NCI-H345 treated with DMSO at 0.1 percent for 48 hours (cell line): ENCODE measurements around the gene ACAD8.
A peak's percentile ranks its signal among the peaks of the same experiment; 100 is the strongest.
"Not testable (repeated sequence)": the region's sequence is repeated elsewhere in the genome, so short reads cannot be mapped to it uniquely, and the experiment has no call there.

Source experiments
- DNase-seq: peaks from one replicate; lab custom pipeline; 2025; ENCODE audit not compliant: unreplicated experiment; lab: John Stamatoyannopoulos, UW

The ACAD8 gene

DNA sequence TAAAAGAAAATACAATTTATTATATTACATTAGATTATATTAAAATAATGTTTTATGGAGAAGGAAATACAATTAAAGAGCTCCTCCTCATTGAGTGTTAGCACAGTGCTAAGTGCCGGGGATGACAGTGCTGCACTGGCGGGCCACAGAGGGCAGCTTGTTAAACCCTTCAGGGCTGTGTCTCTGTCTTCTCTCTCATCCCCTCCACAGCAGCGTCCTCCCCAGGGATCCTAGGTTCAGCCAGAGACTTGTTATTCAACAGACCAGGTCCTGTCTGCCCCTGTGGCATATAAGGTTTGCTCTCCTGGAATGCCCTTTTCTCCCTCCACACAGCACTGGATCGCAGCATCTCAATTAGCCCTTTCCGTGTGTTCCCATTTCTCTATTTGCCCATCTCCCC, 14.4 kb upstream of the ACAD8 start:
- no peak for DNase-seq

DNA sequence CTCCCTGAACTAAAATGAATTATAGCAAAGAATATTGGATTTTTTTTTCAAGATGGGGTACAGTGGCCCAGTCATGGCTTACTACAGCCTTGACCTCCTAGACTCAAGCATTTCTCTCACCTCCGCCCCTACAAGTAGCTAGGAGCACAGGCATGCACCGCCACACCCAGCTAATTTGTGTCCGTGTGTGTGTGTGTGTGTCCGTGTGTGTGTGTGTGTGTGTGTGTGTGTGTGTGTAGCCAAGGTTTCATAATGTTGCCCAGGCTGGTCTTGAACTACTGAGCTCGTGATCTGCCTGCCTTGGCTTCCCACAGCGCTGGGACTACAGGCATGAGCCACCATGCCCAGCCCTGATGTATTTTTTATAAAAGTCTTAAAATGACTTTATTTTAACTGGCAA, 12.8 kb upstream of the ACAD8 start:
- DNase-seq = no peak

DNA sequence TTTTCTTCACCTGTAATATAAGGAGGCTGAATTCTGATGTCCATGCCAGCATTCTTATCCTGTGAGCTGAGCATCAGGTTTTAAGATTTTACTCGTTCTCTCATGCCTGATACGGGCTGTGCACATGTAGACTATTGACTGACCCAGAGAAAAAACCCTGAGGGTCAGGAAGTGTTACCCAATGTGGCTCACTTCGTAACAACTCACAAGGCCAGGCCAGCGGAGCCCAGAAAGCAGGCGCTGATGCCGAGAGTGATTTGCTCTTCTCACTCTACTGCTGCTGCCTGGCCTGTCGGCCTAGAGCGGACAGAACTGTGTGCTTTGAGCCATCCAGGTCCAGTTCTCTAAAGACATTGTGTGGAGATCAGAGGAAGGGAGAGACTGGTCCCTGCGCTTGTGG, 11.0 kb upstream of the ACAD8 start:
- DNase-seq = no peak

DNA sequence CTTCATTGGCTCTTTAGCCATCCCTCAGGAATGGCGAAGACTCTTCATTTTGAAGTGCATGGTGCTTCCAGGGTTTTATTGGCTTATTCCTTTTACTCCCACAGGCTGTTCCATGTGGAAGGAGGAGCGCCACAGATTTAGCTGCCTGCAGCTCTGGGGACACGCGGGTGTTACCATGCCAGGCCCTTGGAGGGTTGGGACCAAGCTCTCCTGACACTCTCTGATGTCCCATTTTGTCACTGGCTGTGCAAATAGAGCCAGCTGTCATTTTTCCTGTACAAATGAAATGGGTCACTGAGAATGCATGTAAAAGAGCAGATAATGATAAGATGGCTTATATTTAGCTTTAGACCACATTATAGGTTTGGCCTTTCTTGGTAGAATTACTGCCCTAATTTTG, 9.5 kb upstream of the ACAD8 start:
- DNase-seq = no peak

DNA sequence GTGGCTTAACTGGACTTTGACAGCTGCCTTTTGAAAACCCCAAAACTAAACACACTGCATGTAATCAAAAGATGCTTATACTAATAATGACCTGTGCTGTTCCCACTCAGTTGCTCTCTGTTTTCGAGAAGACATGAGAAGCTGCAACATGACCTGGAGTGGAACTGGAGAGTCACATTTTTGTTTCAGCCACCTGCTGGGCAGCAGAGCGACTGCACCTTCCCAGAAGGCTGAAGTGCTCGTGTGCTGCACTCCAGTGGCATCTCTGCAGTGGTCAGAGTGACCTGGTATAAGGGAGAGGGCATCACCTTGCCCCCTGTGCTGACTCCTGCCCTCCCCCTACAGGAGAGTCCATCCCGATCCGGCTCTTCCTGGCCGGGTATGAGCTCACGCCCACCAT, 8.8 kb upstream of the ACAD8 start:
- DNase-seq = no peak

DNA sequence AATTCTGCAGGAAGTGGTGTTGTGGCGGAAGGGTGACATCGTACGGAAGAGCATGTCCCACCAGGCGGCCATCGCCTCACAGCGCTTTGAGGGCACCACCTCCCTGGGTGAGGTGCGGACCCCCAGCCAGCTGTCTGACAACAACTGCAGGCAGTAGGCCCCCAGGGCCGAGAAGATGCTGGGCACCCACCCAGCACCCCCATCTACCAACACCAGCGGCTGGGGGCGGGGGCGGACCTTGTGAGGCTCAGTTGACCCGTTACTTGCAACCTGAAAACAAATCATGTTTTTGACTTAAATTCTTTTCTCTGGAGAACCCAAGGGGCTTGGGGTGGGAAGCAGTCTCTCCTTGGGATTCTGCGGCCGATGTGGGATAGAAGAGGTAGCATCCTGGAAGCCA, 7.9 kb upstream of the ACAD8 start:
- DNase-seq = no peak

DNA sequence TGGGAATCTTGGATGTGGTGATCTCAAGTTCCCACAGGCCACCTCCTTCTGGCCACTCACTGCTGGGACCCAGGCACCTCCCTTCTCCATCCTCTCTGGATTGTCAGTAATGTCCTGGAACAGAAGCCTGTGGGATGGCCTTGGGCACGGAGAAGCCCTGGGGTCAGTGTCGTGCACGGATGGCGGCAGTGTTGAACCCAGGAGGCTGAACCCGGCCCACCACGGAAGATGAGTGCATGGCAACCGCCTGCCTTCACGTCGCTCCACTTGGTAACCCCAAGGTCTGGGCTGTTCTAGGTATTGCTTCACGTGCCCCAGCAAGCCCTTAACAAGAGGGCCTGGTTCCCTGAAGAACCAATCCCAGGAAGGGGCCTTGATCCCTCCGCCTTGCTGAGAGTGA, 7.3 kb upstream of the ACAD8 start:
- no peak for DNase-seq

DNA sequence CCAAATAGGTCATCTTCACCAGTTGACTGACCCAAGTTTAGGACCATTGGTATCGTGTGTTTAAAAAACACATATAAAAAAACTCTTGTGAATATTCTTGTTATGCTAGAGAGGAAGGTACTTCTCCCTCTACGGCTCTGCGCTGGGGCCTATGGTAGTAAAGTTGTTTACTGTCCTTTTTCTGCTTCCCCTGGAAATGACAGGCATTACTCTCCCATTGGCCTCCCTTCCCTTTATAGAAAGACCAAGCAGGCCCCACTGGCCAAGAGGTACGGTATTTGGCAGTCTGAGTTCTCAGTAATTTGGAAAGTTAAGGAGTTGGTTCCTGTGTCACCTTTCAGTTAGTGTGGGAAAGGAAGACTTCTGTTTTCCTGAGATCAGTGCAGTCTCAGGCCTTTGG, 6.7 kb upstream of the ACAD8 start:
- DNase-seq = no peak

DNA sequence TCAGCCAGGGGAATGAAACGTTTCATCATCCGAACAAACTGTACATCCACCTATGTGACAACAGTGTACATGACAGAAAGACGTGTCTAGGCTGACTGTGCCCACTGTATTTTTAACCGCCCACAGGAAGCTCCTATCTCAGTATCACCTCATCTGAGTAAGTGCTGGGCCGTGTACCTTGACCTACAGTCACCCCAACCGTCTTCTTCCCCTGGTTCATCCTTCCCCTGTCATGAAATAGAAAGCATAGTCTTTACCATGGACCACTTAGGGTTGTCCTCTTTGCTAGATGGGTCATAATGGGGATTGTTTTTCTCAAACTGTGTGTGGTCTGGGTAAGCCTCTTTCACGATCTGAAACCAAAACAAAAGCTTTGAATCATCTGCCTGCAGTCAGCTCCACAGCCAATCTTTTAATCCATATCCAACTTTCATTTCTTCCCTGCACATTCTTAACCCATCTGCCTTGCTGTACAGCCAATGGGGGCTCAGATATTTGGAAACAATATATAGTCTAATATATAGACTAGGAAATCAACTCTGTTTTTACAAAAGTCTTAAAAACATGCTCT, 4.4 kb upstream of the ACAD8 start:
- no peak for DNase-seq

DNA sequence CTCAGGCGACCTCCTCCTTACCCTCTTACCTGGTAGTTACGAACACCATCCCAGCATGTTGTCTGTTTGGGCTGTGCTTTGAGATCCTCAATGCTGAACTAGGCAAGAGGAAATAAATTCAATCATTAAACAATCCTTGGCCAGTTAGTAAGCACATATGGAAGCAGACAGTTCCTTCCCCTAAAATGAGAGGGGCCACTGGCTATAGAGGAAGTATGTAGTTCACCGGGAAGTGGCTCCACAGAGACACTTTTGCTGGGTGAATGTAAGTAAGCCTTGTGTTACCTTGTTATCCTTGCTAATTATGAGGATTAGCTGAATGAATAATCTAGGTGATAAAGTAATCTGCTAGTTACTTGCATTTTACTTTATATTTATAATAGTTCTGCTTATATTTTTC, 3.1 kb upstream of the ACAD8 start:
- no peak for DNase-seq

DNA sequence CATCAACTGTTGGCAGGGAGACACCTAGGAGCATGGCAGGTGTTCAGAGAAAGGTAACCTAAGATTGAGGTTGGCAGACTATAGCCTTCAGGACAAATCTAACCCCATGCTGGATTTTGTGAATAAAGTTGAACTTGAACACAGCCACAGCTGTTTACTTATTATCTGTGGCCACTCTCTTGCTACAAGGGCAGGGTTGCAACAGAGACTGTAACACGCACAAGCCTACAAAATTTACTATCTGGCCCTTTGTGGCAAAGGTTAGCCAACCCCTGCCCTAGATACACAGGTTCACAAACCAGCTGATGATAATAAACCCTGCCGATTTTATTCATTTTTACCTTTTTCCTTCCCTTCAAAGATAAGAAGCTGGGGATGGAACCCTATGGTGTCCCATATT, 2.7 kb upstream of the ACAD8 start:
- DNase-seq = no peak

DNA sequence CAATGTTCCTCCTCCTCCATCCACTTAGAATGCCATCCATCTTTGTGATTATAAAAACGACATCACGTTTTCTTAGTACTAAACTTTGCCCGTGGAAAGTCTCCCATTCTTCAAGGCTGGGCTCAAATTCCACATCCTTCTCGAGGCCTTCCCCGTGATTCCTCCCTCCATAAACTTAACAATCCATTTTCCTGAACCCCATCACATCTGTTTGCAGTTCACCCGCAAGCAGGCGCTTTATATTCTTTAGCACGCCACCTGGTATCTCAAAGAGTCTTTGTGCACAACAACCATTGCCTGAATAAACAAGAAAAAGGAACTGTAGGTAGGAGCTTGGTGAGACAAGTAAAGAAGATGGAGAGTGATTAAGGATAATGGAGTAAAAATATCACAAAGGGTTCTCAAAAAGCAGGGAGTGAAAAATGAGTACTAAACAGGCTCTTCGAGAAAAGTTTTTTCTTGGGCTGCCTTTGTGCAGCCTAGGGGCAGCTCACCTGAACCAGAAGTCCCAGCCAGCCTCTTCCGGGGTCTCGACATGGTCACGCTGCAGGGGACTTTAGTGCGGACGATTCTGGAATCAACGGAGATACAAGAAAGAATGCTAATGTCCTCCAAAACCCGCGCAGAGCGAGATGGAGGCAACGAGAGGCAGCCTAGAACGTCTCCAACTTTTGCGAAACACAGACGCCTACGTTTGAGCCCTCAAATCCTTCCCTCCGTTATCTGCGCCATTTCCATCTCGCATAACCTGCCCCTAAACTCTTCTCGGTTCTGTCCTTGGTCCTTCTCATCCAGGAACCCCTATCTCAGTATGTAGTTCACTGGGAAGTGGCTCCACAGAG, 801 bp upstream of the ACAD8 start:
- DNase-seq = peak; percentile 51

DNA sequence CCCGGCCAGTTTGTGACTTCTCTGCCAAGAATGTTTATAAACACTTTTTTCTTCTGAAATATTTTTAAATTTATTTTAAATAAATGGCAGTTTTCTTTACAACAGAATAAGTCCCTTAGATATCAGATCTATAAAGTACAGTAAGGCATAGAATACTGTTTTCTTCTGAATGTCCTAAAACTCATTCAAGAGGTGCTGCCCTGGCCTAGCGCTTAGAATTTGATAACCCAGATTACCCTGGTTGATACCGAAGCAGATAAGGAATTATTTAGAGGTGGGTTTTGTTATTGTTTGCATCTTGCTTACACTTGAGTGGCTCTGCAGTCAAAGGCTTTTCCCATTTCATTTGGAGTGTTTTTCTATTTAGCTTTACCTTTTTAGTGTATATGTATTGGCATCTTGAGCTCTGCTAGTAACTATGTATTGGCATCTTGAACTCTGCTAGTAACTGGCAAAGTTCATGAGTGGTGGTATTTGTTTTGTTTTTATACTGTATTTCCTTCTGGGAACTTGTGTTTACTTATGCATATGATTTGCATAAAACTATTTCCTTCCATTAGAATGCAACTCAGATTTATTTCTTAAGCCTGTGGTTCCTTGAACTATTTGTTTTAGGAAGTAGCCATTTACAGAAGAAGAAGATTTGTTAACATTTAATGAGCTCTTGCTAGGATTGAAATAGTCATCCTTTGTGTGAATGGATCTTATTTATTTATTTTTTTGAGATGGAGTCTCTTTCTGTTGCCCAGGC, 1.2 kb downstream of the ACAD8 start:
- no peak for DNase-seq

DNA sequence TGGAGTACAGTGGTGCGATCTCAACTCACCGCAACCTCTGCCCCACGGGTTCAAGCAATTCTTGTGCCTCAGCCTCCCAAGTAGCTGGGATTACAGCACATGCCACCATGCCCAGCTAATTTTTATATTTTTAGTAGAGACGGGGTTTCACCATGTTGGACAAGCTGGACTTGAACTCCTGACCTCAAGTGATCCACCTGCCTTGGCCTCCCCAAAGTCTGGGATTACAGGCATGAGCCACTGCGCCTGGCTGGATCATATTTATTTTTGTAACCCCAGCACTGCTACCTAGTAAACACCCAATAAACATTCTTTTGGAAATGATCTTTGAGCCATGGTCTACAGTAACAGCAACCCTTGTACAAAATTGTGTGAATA, 1.8 kb downstream of the ACAD8 start:
- DNase-seq = not testable (repeated sequence)

DNA sequence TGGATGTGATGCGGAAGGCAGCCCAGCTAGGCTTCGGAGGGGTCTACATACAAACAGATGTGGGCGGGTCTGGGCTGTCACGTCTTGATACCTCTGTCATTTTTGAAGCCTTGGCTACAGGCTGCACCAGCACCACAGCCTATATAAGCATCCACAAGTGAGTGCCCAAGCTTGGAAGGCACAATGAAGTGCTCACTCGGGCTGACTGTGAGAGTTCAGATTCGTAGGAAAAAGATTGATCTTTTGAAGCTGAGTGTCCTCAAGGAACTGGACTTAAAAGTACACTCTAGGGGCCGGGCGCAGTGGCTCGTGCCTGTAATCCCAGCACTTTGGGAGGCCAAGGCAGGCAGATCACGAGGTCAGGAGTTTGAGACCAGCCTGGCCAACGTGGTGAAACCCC, 3.7 kb downstream of the ACAD8 start:
- no peak for DNase-seq

DNA sequence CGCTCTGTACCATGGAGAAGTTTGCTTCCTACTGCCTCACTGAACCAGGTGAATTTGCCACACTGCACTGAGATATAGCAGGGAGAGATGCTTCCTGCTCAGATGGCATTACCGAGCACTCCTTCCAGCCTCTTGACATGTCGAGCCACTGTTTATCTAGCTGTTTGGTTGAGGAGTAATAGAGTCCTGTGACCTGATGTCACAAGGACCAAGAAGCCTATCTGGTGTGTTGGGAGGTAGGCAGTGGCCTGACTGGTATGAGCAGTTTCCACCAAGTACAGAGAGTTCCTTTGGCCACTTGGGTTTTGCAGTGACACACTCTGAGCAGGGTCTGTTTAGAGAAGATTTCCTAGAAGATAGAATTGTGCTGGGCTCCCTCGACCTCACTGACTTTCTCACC, 5.2 kb downstream of the ACAD8 start:
- DNase-seq = no peak

DNA sequence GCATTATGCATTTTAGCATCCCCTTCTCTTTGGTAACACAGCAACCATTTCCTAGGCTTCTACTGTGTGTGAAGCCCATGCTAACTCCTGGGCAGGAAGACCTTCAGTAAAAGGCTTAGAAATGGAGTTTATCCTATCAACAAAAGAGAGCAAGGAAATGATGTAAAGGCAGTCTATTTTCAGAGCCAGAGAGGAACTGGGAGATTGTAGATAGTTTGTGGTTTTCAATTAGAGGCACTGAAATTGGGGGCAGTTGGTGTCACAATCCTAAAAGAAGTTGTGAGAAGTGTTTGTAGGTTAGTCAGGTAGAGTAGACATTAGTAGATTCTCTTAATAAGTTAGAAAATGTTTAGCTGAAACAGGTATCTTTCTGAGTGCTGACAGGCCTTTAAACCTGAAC, 7.1 kb downstream of the ACAD8 start:
- no peak for DNase-seq

DNA sequence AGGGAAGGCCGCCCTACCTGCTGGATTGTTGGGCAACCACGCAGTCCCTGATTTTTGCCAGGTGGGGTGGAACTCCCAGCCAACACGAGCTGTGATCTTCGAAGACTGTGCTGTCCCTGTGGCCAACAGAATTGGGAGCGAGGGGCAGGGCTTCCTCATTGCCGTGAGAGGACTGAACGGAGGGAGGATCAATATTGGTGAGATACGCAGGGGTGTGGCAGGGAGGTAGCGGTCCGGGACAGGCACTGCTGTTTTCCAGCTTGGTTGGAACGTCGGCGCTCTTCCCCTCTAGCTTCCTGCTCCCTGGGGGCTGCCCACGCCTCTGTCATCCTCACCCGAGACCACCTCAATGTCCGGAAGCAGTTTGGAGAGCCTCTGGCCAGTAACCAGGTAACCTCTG, 7.6 kb downstream of the ACAD8 start:
- DNase-seq = no peak

DNA sequence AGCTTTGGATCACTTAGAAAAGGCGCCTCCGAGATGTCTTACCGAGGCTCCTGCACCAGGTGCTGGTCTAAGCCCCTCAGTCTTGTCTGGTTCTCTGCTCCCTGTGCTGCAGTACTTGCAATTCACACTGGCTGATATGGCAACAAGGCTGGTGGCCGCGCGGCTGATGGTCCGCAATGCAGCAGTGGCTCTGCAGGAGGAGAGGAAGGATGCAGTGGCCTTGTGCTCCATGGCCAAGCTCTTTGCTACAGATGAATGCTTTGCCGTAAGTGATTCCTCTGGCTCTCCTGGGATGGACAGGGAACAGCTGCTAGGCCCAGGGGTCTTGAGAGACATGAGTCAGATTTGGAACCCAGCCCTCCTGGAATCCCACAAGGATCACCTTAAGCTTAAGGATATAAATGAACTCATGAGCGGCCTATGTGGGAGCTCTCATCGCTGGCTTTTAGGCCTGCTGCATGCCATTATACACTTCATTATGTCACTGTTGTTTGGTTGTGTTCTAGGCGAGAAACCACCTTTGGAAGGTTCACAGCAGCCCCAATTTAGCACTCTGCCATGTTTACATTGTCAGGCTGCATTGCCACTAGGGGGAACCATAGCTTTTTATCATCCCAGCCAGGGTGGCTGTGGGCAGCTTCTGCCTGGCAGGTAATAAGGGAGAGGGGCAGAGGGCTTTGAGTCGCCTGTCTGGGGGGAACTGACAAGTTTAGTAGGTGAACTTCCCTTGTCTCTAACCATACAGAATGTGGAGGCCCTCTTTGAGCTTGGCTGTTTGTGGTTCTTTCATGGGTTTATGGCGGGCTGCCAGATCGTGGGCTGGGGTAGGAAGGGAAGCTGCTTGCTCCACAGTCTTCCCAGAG, 8.5 kb downstream of the ACAD8 start:
- DNase-seq = no peak

DNA sequence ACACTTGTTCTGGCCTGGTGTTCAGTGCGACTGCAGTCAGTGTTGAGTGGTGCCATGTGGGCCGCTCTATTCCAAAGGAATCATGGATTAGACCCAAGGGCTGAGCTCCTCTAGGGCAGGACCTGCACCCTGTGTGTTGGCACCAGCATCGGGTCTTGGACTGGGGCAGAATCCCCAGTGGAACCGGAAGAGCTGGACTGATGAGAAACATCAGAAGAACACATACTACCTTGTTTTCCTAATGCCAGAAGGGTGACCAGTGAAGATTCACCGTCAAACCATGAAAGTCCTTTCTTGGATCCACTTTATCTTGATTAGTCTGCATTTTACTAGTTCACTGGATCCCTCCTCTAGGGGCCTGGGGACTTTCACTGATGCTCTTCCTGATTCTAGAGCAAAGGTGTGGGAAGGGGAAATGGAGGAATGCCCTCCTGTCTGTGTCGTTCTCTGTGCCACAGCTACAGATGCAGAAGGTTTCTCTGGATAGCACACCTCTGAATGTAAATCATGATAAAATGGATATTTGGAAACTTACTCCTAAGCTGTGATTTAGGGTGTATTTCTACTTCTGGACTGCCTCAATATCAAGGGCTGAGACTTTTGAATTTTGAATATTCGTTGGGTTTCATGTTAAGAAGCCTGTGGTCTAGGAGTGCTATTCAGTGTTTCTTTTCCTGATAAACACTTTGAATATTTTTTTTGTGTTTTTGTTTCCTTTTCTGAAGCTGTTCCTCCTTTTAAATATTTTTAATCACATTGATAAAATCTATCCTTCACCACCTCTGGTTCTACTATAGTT, 11.8 kb downstream of the ACAD8 start:
- no peak for DNase-seq

DNA sequence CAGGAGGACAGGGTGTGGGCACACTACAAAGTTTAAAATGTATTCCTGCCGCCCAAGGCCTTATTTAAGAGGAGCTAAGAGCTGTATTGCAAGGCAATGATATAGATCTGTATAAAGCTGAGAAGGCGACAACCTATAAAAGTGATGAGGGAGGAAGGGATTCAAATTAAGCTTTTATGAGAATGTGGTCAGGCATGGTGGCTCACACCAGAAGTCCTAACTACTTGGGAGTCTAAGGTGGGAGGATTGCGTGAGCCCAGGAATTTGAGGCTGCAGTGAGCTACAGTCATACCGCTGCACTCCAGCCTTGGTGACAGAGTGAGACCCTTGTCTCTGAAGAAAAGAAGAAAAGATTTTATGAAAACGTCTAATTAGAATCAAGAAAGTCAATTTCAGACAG, 13.1 kb downstream of the ACAD8 start:
- no peak for DNase-seq
